Prostate gland (tissue), 2 donors: ENCODE measurements around the gene CEP70. TPM values are rescaled to one million over a fixed set of nuclear protein-coding genes. Genes with fewer than 3 reads are reported as not detected.

Source experiments
- DNase-seq: peaks from one replicate; pipeline ENCODE4 v3.0.0-alpha.2; 2019; ENCODE audit warnings: low spot score
- H3K27ac ChIP-seq, 2 donors: fragments of 200-600 bp; sonication (generic); 2 replicates each; pipeline ENCODE4 v1.5.1; 2017 to 2019
- H3K27me3 ChIP-seq: fragments of 200-600 bp; sonication (generic); replicated peaks from 2 replicates; pipeline ENCODE4 v1.5.1; 2019; ENCODE audit not compliant: insufficient read depth
- H3K36me3 ChIP-seq, 2 donors: fragments of 200-600 bp; sonication (generic); 1 replicate in 1 of 2; 2 replicates in 1 of 2; pipeline versions ENCODE4 v1.5.1 to v1.8.1; 2017 to 2019
- H3K4me1 ChIP-seq: fragments of 200-600 bp; sonication (generic); replicated peaks from 2 replicates; pipeline ENCODE4 v1.5.1; 2019
- H3K4me3 ChIP-seq, 2 donors: fragments of 200-600 bp; sonication (generic); 2 replicates each; pipeline ENCODE4 v1.5.1; 2017 to 2019
- H3K9me3 ChIP-seq: fragments of 200-600 bp; sonication (generic); 2 replicates; pipeline ENCODE4 v1.5.1; 2017
- CTCF ChIP-seq, 4 experiments: fragments of 200-600 bp in 2 of 4; fragments of 450-650 bp in 2 of 4; sonication (generic) in 2 of 4; IDR thresholded peaks; 1 replicate in 3 of 4; 2 replicates in 1 of 4; pipeline ENCODE4 v1.5.1; 2016 to 2019; ENCODE audit warnings: antibody characterized with exemption in 4 of 4, mild to moderate bottlenecking in 2 of 4, moderate library complexity in 2 of 4
- POLR2A ChIP-seq: fragments of 450-650 bp; IDR thresholded peaks from one replicate; pipeline ENCODE4 v1.6.1; 2016; ENCODE audit warnings: antibody characterized with exemption, mild to moderate bottlenecking
- POLR2AphosphoS5 ChIP-seq: sonication (generic); formaldehyde crosslinking; IDR thresholded peaks from one replicate; pipeline ENCODE4 v1.6.1; 2017; ENCODE audit warnings: antibody characterized with exemption
- WGBS: methylation state at CpG from one replicate; pipeline ENCODE4 v1.1.5; 2018; 5-methylcytosine and 5-hydroxymethylcytosine counted together
- intact Hi-C: fragments of 100-400 bp; cut with DNase I; formaldehyde crosslinking; loops from one replicate; pipeline ENCODE4 v1.14.2; 2022
- total RNA-seq, 2 donors: library from RNA; depleted of rRNA; stranded (reverse); fragments of >200 nt; gene quantifications; one replicate each; pipeline ENCODE4 v1.1.0, GENCODE V29; 2016

Gene CEP70
- total RNA-seq, 2 donors from 2014 or later = 24.1 to 38.0 TPM

- Histone ChIP-seq H3K4me1 (no peaks in the 10 kb centered on the region), H3K27ac (no peak overlapping the region), H3K27me3 (no peaks in the 10 kb centered on the region), H3K36me3 (no peaks in the 10 kb centered on the region), H3K4me3 (no peak overlapping the region), H3K9me3 (no peaks in the 10 kb centered on the region)
- DNase-seq = no peak
- TF ChIP-seq POLR2AphosphoS5 (no peak), CTCF (IDR thresholded peaks at IDR 0.05) (no peak), POLR2A (no peak)
- WGBS = 51% methylated on average over 5 of the region's 5 CpGs
- intact Hi-C loops = no loop called here
These were observed 132.8 kb downstream of the CEP70 start for GRCh38 chr3:138461246-138461645.

- no peak for DNase-seq
- WGBS = 72% methylated on average over 8 of the region's 8 CpGs
- H3K36me3 ChIP-seq = no peaks in the 10 kb centered on the region
- no peak overlapping the region for H3K27ac ChIP-seq
- no peaks in the 10 kb centered on the region for H3K27me3 ChIP-seq
- H3K4me3 ChIP-seq = no peak overlapping the region
- TF ChIP-seq POLR2A (no peak), CTCF (IDR thresholded peaks at IDR 0.05) (no peak), POLR2AphosphoS5 (no peak)
- intact Hi-C loops = no loop called here
- H3K9me3 ChIP-seq = no peaks in the 10 kb centered on the region
- H3K4me1 ChIP-seq = no peaks in the 10 kb centered on the region
These were observed 133.4 kb downstream of the CEP70 start for GRCh38 chr3:138460536-138461205.

GRCh38 chr3:138459619-138460535 is 134.2 kb downstream of the CEP70 start:
- no peak for DNase-seq
- no peaks in the 10 kb centered on the region for H3K4me1 ChIP-seq
- 88% methylated on average over 14 of the region's 15 CpGs for WGBS

GRCh38 chr3:138458774-138459499 is 135.1 kb downstream of the CEP70 start:
- no peaks in the 10 kb centered on the region for H3K36me3 ChIP-seq
- no peaks in the 10 kb centered on the region for H3K27me3 ChIP-seq
- DNase-seq = no peak
- 85% methylated on average over 9 of the region's 9 CpGs for WGBS
- no peak for TF ChIP-seq POLR2AphosphoS5
- no peak for TF ChIP-seq CTCF (IDR thresholded peaks at IDR 0.05)
- no peak for TF ChIP-seq POLR2A
- H3K9me3 ChIP-seq = no peaks in the 10 kb centered on the region
- H3K4me1 ChIP-seq = no peaks in the 10 kb centered on the region
- intact Hi-C loops = no loop called here
- no peak overlapping the region for H3K27ac ChIP-seq
- H3K4me3 ChIP-seq = no peak overlapping the region

More at GRCh38 chr3:138459619-138460535, 134.2 kb downstream of the CEP70 start:
- Histone ChIP-seq H3K9me3 (no peaks in the 10 kb centered on the region), H3K4me3 (no peak overlapping the region), H3K27me3 (no peaks in the 10 kb centered on the region), H3K27ac (no peak overlapping the region), H3K36me3 (no peaks in the 10 kb centered on the region)
- intact Hi-C loops = no loop called here
- no peak for TF ChIP-seq POLR2AphosphoS5
- no peak for TF ChIP-seq POLR2A
- no peak for TF ChIP-seq CTCF (IDR thresholded peaks at IDR 0.05)
